Islet precursor cell (in vitro differentiated cells): ENCODE results near the gene CEP120.
A peak's percentile ranks its signal among the peaks of the same experiment; 100 is the strongest.
"Not testable (repeated sequence)": the region's sequence is repeated elsewhere in the genome, so short reads cannot be mapped to it uniquely, and the experiment has no call there.

Source experiments
- DNase-seq: peaks from one replicate; pipeline ENCODE4 v3.0.0-alpha.2; 2018

The CEP120 gene

DNA sequence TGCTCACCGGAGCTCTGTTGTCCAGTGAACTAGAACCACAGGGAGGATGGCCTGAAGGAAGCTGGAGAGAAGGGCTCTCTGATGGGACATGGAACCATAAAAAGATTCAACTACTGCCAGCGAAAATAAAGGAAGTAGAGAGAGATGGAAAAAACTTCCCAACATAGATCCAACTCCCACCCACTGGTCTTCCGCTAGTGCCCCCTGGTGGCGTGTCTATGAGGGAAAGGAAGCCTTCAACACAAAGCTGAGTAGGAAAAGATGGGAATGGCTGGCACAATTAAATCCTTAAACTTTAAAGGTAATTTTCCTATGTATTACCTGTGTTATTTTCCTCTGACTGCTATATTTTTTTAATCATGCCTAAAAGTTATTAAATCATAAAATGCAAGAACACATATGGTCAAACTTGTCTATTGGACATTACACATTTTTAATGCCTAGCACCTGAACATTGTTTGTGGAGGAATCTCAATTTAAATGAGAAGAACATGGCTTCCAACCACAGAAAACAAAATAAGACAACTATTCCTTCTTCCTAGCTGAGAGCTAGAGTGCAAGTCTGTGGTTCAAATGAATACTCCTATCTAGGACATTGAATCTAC is 51.5 kb downstream of the CEP120 start:
- DNase-seq, result peak; percentile 55

GRCh38 chr5:123369371-123369968 is 53.7 kb downstream of the CEP120 start:
- DNase-seq, result no peak

DNA sequence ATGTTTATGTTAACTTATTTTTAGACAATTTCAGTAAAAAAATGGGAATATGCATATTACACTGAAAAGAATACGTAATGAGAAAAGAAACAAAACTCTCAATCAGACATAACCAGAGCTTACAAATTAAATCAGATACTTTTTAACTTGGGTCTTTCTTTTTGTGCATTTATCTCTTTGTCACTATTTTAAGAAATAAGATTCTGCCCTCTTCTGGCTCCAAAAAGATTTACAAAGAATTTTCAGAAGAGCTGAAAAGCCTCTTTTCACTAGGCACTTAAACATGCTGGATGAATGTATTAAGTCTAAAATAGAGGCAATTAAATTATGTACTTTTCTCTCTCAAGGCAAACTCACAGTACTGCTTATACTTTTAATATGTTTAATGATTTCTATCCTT is 55.5 kb downstream of the CEP120 start:
- no peak for DNase-seq

- no peak for DNase-seq
Measured at GRCh38 chr5:123365156-123365555, 58.0 kb downstream of the CEP120 start.

DNA sequence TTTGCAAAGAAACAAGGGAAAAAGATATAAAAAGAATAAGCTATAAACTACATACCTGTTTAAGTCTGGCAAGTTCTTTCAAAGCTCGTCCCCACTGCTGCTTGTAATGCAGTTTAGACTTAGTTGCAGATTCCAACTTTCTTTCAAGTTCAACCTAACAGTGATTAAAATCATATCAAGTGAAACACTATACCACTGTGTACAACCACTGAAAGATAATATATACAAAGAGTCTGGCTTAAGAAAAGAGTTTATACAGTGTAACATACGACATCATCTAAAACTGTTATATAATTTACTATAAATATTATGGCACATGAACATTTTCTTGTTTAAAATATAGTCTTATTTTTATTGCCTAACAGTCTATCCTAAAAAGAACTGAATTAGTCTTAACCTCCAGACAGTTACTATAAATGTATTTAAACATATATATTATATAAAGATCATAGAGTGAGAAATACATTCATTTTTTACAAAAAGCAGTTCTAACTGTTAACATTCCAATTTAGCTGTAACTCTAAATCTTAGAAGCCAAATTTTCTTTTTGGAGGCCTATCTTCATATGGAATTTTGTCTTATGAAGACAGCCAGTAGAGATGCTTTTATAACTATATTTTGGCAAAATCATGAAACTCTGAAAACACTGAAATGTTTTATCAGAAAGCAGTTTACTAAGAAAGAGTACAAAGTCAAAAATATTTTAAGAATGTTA is 58.6 kb downstream of the CEP120 start:
- no peak for DNase-seq

- no peak for DNase-seq
Measured at GRCh38 chr5:123360910-123361309, 62.3 kb downstream of the CEP120 start.

GRCh38 chr5:123360201-123360571 is 63.0 kb downstream of the CEP120 start:
- no peak for DNase-seq

DNA sequence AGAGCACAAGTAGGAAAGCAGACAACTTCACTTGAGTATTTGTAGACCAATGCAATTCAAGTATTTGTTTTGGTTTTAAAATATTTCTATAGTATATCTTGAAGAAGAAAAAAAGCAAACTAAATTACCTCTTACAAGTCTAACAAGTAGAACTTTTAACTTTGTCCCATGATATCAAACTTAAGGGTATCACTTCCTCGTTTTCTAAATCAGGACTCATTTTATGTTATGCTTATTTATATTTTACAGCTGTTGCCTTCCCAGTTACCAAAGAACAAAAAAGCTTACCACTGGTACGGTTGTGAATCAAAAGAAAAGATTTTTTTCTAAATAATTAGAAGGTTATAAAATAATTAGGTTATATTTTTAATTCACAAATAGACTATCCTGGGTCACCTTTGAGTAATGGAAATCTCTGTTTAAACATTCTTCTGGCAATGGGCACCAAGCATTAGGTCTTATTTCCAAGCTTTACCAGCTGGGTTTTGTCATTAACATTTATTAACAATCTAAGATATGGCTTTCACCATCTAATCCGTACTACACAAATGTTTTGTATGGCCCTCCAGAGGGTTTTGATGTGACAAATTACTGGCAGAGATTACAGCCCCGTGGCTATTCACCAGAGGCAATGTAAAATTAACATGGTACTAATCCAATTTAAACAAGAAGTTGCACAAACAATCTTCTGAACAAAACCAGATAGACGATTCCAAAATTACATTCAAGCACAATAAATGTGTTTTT is 63.6 kb downstream of the CEP120 start:
- DNase-seq, result no peak

DNA sequence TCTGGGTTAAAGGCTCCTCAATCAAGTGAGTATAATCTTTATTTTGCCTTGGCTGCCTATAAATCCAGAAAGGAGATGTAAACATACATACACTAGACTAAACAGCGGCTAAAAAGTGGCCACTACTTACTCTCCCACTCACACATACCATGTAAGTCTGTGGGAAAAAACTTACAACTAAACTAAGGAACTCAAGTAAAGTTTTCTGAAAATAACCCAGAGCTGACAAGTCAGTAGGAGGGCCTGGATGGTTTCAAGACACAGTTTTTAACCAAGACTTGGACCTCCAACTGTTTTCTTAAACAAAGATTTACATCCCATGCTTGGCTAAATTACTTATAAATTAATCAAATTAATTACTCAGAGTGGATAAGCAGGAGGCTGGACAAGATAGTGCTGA is 64.5 kb downstream of the CEP120 start:
- DNase-seq, result no peak

- DNase-seq, result no peak
Measured at GRCh38 chr5:123358304-123358703, 64.9 kb downstream of the CEP120 start.

DNA sequence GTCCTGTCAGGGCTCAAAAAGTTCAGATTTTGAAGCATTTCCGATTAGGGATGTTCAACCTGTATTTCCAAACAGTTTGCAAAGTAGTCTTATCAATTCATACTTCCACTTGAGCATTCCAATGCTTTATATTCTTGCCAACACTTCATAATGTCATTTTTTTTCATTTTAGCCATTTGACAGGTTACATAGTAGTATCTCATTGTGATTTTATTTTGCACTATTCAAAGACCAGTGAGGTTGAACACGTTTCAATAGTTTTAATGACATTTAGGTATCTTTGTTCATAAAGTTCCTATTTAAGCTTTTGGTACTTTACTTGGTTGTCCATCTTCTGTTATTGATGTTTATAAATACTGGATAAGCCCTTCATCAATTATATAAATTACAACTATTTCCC is 71.4 kb downstream of the CEP120 start:
- no peak for DNase-seq

GRCh38 chr5:123351240-123351639 is 72.0 kb downstream of the CEP120 start:
- DNase-seq, result no peak

GRCh38 chr5:123350742-123351141 is 72.5 kb downstream of the CEP120 start:
- DNase-seq, result no peak

DNA sequence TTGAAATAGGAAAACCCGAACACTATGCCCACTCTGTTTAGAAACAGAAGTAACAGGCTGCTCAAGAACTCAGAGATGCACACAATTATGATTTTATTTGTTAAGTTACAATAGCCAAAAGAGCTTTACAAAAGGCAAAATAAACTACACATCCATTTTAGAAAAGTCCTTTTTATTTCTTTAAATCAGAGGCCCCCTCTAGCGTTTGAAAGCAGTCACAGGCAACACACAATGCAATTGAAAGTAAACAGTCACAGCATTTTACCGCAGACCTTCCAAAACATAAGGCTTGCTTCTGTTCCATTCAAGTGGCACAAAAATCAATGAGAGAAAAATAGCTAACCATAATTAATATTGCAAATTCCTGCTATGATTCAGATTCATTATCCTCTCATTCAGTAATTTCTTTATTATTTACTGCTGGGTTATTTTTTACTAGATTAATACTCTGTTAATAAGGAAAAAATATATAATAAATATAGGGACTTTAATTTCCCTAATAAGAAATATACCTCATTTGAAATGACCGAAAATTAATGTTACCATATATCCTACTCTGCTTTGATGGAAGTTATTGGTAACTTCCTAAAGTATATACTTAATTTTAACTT is 78.3 kb downstream of the CEP120 start:
- no peak for DNase-seq

GRCh38 chr5:123340928-123341327 is 82.3 kb downstream of the CEP120 start:
- no peak for DNase-seq

- DNase-seq, result not testable (repeated sequence)
Measured at GRCh38 chr5:123308377-123308776, 114.8 kb downstream of the CEP120 start.

GRCh38 chr5:123305751-123306150 is 117.5 kb downstream of the CEP120 start:
- DNase-seq, result no peak

DNA sequence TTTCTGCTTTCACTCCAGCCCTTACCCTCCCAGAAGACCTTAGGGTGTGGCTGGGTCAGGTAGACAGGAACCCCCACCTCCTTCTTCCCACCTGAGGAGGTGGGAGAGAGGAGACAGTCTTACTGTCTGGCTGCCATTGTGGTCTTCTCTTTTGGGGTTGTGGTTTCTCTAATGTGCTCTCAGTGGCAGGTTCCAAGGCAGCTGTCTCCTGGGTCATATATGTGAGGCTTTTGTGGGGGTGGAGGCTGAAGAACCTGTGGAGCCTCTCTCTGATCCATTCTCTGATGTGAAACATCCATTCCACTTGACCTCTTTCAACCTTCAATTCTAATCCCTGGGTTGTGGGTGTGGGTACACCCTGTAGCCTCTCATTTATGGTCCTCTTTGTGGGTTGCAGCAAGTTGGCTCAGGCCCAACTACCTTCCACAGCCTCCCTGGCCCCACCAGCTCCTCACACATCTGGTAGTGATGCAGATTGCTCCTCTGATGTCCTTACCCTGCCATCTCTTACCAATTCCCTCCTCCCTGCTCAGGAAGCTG is 118.4 kb downstream of the CEP120 start:
- no peak for DNase-seq

DNA sequence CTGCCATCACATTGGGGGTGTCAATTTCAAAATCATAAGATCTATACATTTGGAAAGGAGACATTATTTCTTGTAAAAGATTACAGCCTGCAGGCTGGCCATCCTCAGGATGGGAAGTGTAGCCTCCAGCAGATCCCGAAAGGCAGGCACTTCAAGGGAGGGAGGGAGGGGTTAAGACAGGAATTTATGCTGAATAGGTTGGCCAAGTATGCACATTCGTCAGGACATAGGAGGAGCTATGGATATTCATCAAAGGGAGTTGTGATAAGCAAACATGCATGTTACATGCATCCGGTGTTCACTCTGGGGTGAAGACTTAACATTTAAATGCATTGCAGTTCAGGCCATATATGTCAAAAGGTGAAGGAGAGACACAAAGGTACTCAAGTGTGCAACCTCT is 119.4 kb downstream of the CEP120 start:
- DNase-seq, result no peak

- DNase-seq, result no peak
Measured at GRCh38 chr5:123300266-123300665, 122.9 kb downstream of the CEP120 start.

- no peak for DNase-seq
Measured at GRCh38 chr5:123299136-123299535, 124.1 kb downstream of the CEP120 start.

DNA sequence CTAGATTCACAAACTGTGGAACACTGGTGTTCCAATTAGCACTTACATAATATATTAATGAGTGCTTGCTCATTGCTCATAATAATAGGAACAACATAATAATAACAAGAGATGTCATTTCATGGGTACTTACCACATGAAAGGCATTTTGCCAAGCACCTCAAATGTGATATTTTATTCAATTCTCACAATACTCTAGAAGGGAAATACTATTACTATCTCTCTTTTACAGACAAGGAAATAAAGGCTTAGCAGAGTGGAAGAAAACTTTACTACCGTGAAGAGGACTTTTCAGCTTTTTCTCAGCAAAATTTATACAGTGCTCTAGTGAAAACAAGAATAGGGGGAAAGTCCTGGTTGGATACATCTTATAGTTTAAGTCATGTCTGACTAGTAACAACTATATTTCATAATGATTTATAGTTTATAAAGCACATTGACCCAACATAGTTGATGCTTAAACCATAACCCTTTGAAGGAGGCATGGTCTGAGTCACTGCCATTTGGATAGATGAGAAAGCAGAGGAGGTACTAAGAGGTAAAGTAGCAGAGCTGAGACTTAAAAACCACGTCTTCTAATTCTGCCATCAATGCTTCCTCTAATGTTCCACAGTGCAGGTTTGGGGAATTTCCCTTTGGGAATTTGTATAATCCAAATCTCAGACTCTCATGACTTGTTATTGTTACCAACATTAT is 124.7 kb downstream of the CEP120 start:
- DNase-seq, result no peak
